WI38 (cell line): ENCODE data around the gene PUM2.
A peak's percentile ranks its signal among the peaks of the same experiment; 100 is the strongest.

Experiments used
- H3K4me3 ChIP-seq: 2 replicates; pipeline ENCODE4 v1.5.1; 2011; ENCODE audit warnings: low read depth, mild to moderate bottlenecking, control low read depth, low read length
- CTCF ChIP-seq: IDR thresholded peaks from 2 replicates; pipeline ENCODE4 v1.5.1; 2012; ENCODE audit warnings: low read depth, mild to moderate bottlenecking, control low read depth, low read length

PUM2 gene

GRCh38 chr2:20300656-20301055, 50.0 kb downstream of the PUM2 start:
- TF ChIP-seq CTCF, result no peak
- no peak overlapping the region for H3K4me3 ChIP-seq

DNA sequence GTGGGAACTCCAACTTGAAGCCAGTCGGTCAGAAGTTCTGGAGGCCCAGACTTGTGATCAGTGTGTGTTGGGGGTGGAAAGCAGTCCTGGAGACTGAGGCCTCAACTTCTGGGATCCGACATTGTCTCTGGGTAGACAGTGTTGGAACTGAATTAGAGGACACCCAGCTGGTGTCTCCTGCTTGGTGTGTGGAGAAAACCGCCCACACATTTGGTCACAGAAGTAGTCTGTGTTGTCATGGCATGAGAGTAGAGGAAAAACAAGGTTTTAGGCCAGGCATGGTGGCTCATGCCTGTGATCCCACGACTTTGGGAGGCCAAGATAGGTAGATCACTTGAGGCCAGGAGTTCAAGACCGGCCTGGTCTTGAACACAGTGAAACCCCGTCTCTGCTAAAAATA, 51.5 kb downstream of the PUM2 start:
- H3K4me3 ChIP-seq, result no peak overlapping the region
- no peak for TF ChIP-seq CTCF

- H3K4me3 ChIP-seq, result no peak overlapping the region
- TF ChIP-seq CTCF, result no peak
Measured at GRCh38 chr2:20294231-20294630, 56.4 kb downstream of the PUM2 start.

DNA sequence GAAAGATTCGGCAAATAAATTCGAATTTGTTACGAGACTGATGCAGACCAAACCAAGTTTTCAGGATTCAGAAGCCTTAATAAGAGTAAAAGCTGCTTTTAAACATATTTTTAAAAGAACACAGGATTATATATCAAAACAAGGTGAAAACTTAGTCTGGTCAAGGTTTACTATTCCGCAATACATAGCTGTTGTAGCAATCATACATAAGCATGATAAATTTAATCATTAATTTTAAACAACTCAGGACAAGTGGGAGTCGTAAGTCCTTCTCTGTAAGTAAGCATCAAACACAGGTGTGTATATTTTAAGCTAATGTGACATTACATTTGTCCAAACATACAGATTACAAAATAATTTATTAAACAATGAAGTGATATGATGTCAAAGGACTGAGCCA, 57.7 kb downstream of the PUM2 start:
- no peak for TF ChIP-seq CTCF
- no peak overlapping the region for H3K4me3 ChIP-seq

GRCh38 chr2:20291846-20292408, 58.7 kb downstream of the PUM2 start:
- TF ChIP-seq CTCF, result no peak

DNA sequence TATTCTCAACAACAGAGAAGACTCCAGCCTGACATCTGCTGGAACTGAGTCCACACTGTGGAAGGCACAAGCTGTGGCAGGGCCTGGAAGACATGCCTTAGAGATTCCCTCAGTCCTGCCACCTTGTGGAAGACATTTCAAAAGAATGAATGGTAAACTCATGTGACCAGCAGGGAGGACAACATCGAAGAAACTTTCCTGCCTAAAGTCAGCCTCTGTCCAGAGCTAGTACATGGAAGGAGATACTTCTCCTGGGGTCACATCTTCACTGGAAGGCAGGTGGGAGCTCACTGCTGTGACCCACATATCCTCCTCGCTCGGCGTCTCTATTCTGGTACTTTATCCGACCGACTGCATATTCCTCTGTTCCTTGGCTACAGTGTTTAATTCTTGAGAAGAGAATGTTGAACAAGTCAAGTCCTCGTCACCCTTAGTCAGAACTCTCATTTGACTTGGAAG, 59.5 kb downstream of the PUM2 start:
- TF ChIP-seq CTCF, result peak; percentile 63
- no peak overlapping the region for H3K4me3 ChIP-seq

More at GRCh38 chr2:20291846-20292408, 58.7 kb downstream of the PUM2 start:
- H3K4me3 ChIP-seq, result no peak overlapping the region

- no peak for TF ChIP-seq CTCF
- no peak overlapping the region for H3K4me3 ChIP-seq
Measured at GRCh38 chr2:20288642-20289340, 61.9 kb downstream of the PUM2 start.
